HG03103 (cell line): ENCODE data around the gene GLOD4.
A peak's percentile ranks its signal among the peaks of the same experiment; 100 is the strongest.
"Not testable (repeated sequence)": the region's sequence is repeated elsewhere in the genome, so short reads cannot be mapped to it uniquely, and the experiment has no call there.

ENCODE experiments used
- ATAC-seq: cut with Tn5 transposase; IDR thresholded peaks from one replicate; pipeline ENCODE4 v1.9.1; 2021; ENCODE audit warnings: low read depth; ENCODE audit not compliant: unreplicated experiment

GLOD4 gene, protein sequence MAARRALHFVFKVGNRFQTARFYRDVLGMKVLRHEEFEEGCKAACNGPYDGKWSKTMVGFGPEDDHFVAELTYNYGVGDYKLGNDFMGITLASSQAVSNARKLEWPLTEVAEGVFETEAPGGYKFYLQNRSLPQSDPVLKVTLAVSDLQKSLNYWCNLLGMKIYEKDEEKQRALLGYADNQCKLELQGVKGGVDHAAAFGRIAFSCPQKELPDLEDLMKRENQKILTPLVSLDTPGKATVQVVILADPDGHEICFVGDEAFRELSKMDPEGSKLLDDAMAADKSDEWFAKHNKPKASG

DNA sequence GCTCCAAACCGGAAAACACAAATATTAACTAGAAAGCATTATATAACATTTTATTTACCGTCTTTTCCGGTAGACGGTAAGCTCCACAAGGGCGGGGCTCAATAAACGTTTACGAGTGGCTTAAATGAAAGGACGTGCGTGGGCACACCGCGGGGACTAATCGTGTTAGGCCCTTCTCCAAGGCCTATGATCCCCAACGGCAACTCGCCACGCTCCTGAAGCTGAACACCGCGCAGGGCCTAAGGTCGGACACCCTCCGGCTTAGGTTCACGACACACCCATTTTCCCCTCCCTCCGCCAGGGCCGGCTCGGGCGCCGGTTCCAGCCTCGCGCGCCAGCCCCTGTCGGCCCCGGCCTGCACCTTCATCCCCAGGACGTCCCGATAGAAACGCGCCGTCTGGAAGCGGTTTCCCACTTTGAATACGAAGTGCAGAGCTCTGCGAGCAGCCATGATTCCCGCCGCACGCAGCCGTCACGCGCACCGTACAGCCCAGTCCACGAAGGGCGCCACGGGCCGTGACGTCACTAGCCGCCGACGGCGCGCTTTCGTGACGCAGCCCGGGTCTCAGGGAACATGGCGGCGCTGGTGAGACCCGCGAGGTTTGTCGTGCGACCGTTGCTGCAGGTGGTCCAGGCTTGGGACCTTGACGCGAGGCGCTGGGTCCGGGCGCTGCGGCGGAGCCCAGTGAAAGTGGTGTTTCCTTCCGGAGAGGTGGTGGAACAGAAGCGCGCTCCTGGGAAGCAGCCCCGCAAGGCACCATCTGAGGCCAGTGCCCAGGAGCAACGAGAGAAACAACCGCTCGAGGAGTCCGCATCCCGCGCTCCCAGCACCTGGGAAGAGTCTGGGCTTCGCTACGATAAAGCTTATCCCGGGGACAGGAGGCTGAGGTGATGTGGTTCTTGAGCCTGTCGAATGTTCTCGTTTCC lies at the start of gene GLOD4, which contains the start of gene MRM3:
Gene GLOD4, minus strand, starts transcription at position 476 of the 927 bp plus-strand sequence. Its CDS starts 25 bp downstream, at position 451.
Gene MRM3, plus strand, starts transcription at position 549 of the 927 bp plus-strand sequence. Its CDS starts 26 bp downstream, at position 575.
- ATAC-seq: peak; percentile 65

DNA sequence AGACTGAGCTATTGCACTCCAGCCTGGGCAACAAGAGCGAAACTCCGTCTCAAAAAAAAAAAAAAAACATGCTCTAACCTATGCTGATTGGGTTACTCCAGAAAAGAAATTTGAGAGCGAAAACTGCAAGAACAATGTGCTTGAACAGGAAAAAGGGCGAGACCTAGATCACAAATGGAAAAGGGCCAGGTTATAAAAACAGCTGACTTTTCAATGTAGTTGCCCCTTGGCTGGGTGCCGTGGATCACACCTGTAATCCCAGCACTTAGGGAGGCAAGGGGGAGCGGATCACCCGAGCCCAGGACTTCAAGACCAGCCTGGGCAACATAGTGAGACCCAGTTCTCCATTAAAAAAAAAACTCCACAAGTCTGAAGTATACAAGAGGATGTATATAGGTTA lies 48.9 kb upstream of the GLOD4 start:
- no peak for ATAC-seq

DNA sequence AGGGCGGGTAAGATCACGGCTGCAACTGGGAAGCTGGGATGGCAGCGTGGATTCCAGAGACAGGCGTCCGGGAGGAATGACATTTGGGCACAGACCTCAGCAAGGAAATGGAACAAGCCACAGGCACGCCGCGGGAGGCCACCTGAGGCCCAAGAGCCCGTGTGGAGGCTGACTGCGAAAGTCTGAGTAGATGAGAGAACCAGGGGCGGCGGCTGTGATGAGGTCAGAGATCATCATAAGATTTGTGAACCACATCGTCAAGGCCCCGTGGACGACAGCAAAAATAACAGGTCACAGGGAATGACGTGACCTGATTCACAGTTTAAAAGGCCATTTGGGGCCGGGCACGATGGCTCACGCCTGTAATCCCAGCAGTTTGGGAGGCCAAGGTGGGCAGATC lies 48.3 kb upstream of the GLOD4 start:
- no peak for ATAC-seq

DNA sequence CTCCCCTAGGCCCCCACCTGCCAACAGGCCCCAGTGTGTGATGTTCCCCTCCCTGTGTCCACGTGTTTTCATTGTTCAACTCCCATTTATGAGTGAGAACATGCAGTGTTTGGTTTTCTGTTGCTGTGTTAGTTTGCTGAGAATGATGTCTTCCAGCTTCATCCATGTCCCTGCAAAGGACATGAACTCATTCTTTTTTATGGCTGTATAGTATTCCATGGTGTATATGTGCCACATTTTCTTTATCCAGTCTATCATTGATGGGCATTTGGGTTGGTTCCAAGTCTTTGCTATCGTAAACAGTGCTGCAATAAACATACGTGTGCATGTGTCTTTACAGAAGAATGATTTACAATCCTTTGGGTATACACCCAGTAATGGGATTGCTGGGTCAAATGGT lies 47.5 kb upstream of the GLOD4 start:
- ATAC-seq: not testable (repeated sequence)

DNA sequence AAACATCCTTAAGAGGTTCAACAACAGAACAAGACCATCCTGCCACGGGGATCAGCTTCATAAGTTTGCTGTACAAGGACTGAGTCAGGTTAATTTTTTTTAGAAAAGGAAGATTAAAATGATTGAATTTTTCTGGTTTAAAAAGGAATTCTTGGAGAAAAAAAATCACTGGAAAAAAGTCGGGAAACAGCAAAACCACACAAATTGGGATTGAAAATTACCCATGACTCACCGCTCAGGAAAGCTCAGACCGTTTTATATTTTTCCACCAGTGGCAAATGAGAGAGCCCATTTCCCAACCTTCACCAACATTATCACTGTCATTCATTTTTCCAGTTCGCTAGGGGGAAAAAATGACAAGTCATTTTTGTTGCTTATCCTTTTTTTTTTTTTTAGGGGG lies 46.7 kb upstream of the GLOD4 start:
- no peak for ATAC-seq

DNA sequence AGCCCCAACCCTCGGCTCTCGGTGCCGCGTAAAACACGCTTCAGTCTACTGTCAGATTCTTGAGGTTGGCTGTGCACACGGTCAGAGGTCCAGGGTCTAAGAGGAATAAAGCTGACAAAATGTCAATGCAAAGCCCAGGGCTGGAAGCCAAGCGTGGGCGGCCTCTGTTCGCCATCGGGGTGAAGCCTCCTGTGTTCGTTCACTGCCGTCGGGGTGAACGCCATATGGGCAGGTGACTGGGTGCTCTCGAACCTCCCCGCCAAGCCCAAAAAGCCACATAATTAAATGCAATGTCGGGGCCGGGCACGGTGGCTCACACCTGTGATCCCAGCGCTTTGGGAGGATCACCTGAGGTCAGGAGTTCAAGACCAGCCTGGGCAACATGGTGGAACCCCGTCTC lies 44.7 kb upstream of the GLOD4 start:
- ATAC-seq: no peak

DNA sequence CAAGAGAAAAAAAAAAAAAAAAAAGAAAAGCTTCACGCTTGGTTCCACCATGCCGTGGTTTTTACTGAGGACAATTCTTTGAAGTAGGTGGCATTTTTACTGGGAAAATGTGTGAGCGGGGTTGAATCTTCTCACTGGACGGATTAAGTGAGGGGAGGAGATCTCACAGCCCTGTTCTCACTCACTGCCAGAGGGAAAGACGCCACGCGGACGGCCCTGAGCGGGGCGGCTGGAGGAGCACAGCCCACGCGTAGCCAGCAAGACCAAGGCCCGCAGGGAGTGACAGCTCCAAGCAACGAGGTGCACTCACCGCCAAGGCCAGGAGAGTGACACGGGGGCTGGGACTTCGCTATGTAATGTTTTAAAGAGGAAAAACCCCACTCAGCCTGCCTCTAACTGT lies 43.1 kb upstream of the GLOD4 start:
- ATAC-seq: no peak

DNA sequence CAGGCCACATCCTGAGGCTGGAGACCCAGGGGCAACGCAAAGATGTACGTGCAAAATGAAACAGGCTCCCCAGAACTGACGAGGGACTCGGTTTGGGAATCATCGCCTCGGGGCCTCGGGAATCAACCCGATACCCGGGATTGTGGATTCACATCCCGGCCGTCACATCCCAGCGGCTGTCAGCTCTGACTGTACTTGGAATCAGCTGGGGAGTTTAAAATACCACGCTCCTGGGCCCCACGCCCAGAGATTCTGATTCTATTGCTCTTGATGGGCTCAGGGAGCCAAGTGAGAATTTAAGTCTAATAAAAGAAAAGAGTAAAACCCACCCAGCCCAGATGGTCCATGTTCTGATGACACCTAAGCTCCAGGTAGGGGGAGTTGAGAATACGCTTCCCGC lies 42.3 kb upstream of the GLOD4 start:
- no peak for ATAC-seq

DNA sequence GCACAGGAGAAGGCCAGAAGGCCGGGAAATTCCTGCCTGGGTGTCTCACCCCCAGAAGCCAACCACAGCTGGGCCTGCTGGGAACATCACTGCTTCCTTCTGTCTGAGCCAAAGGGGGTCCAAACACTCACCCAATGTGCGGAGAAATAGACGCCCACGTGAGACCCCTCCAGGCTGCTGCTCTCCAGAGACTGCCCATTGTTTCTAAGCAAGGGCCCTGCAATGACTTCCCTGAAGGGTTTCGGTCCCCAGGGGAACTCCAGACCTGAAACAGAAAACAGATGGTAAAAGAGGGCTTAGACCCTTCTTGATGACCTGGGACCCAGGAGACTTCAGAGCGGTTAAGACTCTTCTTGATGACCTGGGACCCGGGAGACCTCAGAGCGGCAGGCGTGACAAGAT lies 41.4 kb upstream of the GLOD4 start:
- ATAC-seq: no peak

DNA sequence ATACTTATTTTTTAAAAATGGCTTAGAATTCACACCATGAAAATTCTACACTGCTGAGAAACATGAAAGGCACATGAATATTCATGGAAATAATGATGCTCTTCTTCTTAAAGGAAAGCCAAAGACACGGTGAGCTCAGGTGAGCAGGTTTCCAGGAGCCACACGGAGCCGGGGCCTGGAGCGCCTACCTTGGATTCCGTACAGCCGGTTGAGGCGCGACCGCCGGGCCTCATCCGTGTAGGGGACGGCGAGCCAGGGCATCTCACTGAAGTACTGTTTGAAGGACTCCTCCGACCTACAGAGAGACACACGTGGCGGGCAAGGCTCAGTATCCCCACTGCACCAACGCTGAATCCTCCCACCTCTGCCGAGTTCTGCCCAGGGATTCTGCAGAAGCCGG lies 37.2 kb upstream of the GLOD4 start:
- no peak for ATAC-seq

DNA sequence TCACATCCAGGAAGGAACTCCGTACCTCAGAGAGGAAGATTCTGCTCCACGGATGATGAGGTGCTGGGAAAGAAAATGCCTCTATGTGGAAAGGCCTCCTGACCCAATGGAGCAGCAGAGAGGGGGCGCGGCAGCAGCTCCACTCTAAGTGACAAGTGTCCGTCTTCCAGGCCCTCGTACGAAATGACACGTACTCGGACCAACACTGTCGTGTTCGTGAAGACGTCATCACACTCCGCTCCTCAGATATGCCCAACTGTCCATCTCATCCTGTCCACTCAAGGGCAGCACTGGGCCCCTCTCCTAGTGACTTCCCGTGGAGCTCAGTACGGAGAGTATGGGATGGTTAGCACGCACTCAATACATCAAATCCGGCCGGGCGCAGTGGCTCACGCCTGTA lies 32.3 kb upstream of the GLOD4 start:
- no peak for ATAC-seq

DNA sequence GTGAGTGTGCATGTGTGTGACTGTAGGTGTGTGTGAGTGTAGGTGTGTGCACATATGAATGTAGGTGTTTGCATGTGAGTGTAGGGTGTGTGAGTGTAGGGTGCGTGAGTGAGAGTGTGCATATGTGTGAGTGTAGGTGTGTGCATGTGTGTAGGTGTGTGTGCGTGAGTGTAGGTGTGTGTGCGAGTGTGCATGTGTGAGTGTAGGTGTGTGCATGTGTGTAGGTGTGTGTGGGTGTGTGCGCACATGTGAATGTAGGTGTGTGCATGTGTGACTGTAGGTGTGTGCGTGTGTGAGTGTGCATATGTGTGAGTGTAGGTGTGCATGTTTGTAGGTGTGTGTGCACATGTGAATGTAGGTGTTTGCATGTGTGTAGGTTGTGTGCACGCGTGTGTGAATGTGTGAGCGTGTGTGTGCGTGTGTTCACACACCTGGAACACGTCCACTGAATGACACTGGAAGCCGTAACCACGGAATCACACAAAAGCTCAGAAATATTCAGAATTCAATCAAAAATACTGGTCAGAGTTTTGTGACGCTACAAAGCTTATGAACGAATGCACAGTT lies 30.6 kb upstream of the GLOD4 start:
- ATAC-seq: no peak

DNA sequence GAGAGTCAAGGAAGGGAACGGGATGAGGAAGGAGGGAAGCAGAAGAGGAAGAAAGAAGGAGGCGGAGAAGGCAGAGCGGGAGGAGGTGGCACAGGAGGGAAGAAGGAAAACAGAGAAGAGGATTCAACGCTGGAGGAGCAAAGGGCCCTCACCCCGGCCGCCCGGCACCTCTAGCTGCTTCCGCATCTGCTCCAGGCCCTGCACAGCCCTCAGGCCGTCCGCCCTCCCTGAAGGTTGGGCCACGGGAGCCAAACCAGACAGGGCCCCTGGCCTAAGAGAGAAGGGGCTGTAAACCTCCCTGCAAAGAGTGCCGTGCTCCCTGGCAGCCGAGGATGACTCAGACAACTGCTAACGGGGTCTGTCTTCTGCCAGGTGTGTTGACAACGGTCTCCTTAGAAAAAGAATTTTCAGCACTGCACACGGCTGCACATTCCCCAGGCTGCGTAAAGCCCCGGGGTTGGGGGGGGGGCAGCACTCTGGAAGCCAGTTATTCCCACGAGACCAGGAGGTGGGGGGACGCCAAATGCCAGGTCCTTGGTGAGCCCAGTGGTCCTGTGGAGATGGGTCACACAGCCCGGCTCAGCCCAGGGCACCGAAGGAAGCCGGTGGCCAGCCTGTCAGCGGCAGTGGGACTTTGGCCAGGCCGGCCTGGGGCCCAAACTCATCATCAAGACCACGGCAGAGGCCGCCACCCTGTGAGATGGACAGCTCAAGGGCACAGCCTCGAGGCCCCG lies 29.1 kb upstream of the GLOD4 start:
- ATAC-seq: no peak

DNA sequence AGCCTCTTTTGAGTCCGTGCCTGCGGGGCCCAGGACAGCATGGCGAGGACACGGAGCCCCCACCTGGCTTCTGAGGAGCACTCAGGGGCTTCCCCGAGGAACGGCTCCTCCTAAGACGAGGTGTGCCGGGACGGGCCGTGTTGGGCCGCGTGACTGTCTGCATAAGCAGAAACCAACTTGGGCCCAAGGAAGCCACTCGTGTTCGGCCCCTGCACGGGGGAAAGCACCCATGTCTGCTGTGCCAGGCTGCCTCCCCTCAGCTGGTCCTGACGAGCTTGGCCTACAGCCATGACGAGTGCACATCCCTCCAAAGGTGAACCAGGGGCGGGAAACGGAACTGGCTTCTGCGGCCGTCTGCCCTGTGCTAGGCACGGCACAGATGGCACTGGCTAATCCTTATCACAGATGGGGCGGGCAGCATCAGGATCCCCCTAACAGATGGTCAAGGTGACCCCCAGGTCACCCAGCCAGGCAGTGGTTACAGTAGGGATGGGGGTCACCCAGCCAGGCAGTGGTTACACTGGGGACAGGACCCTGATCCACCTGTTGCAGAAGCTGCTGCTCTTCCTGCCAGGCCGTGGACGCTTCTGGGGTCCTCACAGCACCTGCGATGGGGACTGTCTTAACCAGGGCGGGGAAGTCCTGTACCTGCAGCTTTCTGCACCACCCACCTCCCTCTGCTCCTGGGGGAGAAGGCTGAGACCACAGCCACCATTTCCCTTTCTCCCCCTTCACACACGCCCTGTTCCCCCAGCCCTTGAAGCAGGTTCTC lies 25.6 kb upstream of the GLOD4 start:
- ATAC-seq: no peak

DNA sequence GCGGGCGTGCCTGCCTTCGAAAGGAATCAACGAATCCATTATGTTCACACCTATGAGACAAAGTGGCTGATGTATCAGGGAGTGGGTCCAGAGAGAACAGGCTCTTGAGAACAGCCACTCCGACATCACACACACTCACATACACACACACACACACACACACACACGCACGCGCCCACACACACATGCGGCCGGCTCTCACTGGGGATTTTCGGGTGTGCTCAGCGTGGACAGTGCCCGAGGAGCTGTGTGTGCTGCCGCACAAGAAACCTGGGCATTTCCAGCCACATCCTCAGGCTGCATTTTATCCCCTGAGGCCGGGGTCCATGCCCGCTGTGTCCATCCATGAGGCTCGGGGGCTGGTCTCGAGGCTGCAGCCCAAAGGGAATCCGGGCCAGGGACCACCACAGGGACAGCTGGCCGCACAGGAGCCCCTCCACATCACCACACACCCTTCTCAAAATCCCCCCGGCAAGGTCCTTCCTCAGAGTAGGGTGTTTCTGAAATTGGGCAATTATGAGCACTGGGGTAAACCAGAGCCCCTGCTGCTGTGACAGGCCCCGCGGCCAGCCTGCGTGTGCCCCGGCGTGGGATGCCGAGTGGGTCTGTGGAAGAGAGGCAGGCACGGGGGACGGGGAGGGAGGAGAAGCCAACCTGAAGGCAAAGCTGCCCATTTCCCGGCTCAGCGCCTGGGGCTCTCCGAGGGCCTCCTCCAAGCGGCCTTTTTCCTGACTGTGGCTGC lies 24.9 kb upstream of the GLOD4 start:
- no peak for ATAC-seq

DNA sequence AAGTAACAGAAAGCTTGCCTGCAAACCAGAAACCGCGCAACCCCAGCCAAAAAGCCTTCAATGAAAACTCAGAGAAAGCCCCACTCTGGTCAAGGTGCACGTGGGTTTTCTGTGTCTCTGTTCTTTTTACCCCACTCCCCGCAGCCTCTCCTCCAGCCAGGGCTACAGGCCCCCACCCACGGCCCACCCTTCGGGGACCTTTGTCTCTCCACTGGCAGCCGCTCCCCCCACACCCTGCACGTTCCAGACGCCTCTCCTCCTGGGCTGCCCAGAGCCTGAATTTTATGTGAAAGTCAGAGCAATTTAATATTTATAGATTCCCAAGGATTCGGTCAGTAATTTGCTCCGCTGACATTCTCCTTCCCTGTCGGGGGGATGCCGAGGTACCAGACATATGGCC lies 24.3 kb upstream of the GLOD4 start:
- no peak for ATAC-seq

DNA sequence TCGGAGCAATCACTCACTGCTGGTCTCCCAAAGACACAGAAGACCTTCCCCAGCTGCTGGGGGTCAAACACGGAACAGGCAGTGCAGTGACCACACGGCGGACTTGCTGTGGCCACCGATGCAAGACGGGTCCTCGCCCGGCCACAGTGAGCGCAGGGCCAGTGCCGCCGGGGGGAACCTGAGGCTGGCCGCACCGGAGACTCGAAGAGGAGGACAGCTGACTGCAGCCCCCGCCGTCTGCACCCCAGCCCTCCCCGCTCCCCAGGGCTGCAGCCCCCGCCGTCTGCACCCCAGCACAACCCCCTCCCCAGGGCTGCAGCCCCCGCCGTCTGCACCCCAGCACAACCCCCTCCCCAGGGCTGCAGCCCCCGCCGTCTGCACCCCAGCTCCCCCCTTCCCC lies 23.8 kb upstream of the GLOD4 start:
- not testable (repeated sequence) for ATAC-seq

DNA sequence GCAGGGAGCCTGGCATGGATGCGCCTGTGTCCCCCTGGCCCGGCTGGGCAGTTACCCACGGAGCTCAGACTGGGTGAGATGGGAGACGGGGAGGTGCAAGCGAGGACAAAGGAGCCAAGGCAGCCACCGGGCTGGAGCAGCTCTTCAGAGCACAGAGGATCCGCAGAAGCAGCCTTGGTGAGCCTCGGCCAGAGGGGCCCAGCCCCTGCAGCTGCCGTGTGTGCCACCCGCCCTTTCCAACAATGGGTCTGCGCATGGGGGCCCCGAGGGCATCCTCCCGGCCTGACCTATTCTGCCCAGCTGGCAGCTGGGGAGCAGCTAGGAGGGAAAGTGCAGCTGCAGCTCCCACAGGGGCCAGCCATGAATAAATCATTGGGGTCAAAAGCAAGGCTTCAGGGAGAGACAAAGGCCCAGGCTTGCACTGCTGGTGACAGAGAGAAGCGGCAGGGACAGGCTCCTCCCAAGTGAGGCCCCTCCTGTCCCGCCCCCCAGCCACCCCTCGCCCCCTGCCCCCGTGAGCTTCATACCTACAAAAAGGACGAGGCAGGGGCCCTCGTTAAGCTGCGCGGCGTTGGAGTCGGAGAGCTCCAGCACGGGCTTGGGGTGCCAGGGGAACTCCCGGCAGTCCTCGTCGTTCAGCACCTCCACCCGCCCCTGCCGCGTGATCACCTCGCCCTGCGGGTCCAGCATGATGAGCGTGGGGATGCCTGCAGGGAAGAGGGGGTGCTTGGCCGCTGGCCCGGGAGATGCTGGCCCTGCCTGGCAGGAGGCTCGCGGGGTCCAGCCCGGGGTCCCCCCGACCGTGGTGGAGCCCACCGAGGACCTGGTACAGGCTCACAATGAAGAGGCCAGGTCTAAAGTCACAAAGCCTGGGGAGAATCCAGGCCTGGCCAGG lies 22.7 kb upstream of the GLOD4 start:
- no peak for ATAC-seq
